NCI-H1092 (cell line): ENCODE results near the gene ZNF532.

Source experiments
- DNase-seq: peaks from one replicate; lab custom pipeline; 2025; lab: John Stamatoyannopoulos, UW

The ZNF532 gene

GRCh38 chr18:58970943-58971790 is 106.5 kb downstream of the ZNF532 start:
- DNase-seq: no peak

DNA sequence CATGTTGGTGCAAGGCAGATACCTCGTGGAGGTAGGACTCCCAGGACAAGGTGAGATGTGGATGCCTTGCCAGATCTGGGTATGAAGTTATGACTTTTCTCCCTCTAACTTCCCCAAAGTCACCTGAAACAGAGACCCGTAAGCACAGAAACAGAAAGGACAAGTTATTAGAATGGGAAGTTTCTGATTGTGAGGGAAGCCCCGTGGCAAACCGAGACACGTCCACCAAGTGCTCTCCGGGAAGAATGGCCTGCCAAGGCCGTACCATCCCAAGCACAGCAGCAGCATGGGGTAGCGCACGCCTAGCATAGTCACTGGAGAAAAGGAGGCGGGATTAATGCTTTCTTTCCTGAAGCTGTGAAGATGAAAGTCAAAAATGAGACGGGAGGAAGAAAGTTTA is 110.6 kb downstream of the ZNF532 start:
- no peak for DNase-seq

DNA sequence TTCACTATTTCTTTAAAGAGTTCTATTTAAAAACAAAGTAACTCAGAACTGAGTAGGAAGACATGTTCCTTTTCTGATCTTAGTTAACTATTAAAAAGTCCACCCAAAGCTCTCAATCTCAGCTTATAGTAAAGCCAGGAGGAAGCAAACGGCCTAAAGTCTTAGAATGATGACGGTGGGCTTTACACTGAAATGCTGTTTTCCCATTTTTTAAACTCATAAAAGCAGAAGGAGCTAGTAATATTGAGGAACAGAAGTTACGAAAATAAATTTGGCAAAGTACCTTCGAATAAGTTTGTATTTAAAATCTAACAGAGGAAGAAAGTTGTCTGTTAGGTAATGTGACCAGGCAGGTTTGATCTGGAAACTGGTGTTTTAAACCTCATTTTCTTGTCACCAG is 111.1 kb downstream of the ZNF532 start:
- DNase-seq: no peak

GRCh38 chr18:58977223-58977622 is 112.5 kb downstream of the ZNF532 start:
- DNase-seq: no peak

- DNase-seq: no peak
These were observed 113.1 kb downstream of the ZNF532 start for GRCh38 chr18:58977801-58978200.

DNA sequence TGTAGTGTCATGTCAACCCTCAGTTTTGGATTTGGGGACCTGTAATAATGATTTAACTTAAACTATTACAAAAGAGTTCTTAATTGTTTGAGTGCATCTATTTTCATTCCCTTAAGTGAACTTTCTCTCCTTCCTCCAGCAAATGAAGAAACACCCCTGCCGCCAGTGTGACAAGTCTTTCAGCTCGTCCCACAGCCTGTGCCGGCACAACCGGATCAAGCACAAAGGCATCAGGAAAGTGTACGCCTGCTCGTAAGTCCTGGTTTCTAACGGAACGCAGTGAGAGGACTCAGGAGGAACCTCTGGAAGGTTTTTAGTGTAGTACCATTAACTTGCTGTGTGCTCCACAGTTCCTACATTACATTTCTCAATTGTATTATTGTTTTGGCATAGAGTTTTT is 114.2 kb downstream of the ZNF532 start:
- DNase-seq: no peak

- DNase-seq: no peak
These were observed 114.9 kb downstream of the ZNF532 start for GRCh38 chr18:58979615-58980014.

DNA sequence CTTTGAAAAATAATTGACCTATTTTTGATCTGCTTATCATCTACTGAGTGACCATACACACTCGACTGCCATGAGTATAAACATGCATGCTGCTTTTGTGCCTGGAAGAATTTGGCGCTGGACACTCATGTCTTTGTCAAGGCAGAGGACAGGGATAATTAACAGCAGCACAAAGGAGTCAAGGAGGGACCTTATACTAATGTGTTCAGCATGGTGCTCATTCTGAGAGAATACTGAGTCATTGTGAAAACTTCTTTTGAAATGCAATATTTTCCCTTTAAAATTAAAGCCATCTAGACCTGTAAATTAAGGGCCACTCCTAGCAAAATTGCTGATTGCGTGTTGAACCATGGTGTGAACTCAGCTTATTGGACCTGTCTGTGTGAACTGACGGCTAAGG is 116.3 kb downstream of the ZNF532 start:
- no peak for DNase-seq

GRCh38 chr18:58983260-58984155 is 118.8 kb downstream of the ZNF532 start:
- no peak for DNase-seq

GRCh38 chr18:58988600-58988999 is 123.9 kb downstream of the ZNF532 start:
- no peak for DNase-seq

- DNase-seq: no peak
These were observed 124.6 kb downstream of the ZNF532 start for GRCh38 chr18:58989184-58989759.

- no peak for DNase-seq
These were observed 126.0 kb downstream of the ZNF532 start for GRCh38 chr18:58990720-58991119.

- DNase-seq: no peak
These were observed 126.6 kb downstream of the ZNF532 start for GRCh38 chr18:58991167-58991798.

- DNase-seq: no peak
These were observed 127.9 kb downstream of the ZNF532 start for GRCh38 chr18:58992301-58993231.

DNA sequence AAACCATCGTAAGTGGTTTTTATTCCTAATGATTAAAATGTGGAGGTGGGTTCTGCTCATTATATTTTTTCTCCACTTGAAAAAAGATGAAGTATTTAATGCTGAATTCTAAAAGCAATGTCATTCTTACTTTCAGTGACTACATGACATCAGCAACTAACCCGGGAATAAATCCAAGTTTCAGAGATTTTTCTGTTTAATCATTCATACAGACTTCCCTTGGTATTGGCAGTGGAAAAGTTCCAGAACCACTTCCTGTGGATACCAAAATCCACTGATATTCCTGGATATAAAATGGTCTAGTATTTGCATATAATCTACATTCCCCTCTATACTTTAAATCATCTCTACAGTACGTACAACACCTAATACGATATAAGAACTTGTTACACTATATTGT is 128.6 kb downstream of the ZNF532 start:
- DNase-seq: no peak

GRCh38 chr18:58995663-58996062 is 131.0 kb downstream of the ZNF532 start:
- DNase-seq: no peak

DNA sequence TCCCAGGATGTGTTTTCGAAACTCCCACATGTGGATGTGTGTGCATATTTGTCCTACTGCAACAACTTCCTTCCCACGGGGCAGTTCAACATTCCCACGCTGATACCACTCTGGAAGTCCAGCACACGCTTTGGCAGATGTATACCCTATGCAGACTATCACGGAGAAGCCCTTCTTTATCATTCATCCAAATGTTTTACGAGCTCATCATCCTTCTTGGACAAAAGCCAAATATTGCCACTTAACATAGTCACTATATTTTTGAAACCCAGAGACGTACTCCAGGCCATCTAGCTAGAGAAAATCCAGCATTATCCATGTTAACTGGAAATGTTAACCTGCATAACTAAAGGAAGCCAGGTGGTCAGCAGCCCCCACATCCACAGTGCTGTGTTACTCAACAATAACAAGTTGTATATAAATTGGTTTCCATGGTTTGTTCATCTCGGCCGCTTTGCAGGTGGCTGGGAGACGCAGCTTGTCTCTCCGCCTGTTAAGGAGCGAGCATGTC is 131.5 kb downstream of the ZNF532 start:
- DNase-seq: no peak

- DNase-seq: no peak
These were observed 132.0 kb downstream of the ZNF532 start for GRCh38 chr18:58996696-58997095.

GRCh38 chr18:58997811-58998337 is 133.2 kb downstream of the ZNF532 start:
- DNase-seq: no peak

DNA sequence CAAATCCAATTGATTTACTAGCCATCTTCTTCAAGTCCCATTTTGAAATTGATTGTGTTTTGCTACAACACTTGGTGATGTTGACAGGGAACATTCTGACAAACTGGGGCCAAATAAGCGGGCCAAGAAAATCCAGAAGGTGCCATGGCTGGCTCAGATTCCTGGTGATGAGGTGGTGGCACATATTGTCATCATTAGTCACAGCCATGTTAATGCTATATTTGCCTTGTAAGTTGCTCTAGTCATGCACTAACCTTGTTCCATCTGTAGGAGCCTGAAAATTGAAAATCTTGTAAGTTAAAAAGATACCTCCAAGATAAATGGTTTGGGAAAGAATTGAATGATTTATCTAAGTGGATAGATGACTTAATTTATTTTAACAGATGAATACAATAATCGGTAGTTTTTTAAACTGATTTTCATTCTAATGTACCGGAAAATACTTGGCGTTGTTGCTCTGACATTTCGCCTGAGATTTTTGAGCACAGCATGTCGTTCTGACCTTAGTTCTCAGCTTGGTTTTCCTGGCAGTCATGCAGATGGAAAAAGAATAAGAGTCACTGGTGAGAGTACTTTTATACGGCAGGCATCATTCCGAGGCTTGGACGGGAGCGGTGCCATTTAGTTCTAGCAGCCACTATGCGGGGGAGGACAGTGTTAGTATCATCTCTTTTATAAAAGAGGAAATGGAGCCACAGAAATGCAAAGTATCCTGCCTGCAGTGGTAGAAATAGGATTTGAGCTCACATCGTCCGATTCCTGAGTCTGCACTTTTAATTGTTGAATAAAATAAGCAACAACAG is 133.9 kb downstream of the ZNF532 start:
- DNase-seq: no peak
